ENCODE measurements around the gene ASGR1.

ASGR1 gene

DNA sequence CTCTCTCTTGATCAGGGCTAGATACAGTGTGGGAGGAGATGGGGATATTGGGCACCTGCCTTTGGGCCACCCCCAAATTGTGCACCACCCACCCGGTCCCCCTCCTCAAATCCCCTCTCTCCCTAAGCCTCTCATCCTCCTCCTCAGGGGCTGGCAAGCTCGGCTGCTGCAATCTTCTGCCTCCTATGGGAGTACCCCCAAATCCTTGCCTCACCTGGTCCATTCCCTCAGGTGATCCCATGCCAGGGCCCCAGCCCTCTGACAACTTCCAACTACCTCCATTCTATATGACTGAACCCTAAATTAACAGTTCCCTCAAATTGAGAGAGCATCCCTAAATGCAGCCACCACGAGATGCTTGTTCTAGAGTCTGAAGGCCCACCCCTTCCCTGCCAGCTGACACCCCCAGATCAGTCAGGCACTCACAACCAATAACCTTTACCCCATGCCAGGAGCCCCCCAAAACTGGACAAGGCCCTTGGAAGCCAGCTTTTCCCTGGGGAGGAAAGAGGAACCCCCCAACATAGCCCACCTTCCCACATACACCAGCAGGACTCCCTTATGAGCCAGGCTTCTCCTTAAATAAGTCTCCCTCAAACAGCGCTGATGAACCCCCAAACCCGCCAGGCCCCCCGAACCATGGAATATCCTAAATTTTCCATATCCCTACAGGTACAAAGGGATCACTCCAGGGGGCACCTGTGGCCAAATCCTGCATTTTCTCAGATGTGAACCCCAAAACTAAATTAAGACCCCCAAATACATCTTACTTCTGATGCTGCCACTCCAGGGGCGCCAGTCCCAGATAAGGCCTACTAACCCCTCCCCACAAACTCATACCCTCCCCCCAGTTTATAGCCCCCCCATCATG is 37.3 kb upstream of the ASGR1 start:
- no peak for DNase-seq (ENCODE audit: low spot score)

DNA sequence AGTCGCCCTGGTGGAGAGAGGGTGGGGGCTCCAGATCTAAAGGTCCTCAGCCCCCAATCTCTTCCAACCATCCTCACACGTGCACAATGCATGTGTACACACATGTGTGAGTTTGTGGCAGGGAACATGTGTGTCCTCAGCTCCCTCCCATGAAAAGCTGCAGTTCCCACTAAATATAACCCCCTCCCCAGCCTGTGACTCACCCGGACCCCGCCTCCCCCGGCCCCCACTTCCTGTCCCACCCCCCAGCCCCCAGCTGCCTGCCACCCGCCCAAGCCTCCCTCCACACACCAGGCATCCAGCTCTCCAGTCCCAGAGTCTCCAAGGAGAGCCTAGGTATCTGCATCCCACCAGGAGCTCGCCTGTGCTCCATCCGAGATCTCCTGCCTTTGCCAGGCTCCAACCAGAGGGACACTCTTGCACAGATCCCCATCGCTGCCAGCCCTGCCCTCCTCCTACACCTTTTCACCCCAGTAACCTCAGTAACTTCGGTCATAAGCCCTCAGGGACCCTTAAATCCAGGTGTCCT is 36.5 kb upstream of the ASGR1 start:
- no peak for DNase-seq (ENCODE audit: low spot score)

DNA sequence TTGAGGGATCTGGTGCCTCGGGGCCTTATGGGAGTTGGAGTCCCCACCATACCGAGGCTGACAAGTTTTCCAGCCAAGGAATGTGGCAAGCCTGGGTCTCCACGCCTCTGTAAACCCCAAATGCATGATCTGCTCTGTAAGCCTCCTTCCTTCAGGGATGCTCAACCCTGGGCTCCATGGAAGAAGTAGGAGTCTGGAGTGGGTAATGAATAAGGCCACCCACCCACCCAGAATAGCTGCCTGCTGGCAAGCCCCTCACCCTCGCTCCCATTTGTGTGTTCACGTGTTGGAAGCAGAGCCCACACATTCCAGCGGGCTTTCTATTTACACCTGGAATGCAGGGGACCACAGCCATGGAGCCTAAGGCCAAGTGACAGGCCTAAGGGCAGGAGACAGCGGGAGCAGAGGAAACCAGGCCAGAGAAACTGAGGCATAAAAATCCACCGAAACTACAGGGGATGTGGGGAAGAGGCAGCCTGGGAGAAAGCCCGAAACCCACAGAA is 36.0 kb upstream of the ASGR1 start:
- DNase-seq (ENCODE audit: low spot score), result no peak

DNA sequence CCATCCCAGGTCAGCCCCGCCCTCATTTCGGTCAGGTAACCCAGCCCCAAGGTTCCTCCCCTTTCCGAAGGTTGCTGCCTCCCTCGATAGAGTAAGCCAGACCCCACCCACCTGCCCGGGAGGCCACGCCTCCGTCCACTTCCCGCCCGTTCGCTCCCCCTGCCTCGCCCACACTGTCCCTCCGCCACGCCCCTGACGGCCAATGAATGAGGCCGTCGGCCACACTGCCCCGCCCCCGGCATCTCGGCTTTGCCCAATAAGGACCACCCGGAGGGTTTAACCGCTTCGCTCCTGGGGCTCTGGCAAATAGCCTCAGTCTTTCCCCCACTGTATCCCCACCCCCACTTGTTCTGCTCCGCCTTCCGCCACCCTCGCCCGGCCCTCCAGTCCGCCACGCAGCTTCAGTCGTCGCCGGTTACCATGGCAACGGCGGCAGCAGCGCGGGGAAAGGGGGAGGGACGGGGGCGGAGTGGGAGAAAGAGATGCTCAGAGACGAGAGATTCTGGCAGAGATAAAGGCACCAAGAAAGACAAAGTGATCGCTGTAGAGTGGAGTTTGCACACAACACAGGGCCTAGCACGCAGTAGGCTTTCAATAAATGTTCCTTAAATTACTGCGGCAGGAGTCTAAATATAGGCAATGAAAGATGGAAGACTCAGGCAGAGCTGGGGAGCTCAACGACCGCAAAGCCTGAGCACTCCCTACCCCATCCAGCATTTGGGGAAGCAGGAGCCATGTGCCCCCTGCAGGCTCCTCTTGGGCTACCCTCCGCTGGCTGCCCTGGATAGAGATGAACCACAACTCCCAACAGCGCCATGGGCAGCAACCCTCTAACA is 35.3 kb upstream of the ASGR1 start:
- peak; percentile 95 for DNase-seq (ENCODE audit: low spot score)

DNA sequence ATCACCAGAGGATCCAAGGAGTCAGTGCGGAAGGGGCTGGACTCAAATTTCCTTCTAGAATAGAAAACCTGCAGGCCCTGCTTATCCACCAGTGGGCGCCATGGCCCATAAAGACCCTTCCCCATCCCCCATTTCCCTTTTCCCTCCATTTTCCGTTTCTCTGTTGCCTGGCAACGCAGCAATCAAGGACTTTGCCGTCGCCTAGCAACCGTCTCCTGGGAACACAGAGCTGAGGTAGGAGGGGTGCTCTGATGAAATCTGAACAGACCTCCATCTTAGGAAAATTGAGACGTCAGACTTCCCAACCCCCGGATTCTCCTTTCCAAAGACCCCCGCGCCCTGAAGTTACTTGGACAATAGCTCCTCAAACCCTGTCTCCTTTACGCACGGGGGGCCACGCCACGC is 34.7 kb upstream of the ASGR1 start:
- no peak for DNase-seq (ENCODE audit: low spot score)

DNA sequence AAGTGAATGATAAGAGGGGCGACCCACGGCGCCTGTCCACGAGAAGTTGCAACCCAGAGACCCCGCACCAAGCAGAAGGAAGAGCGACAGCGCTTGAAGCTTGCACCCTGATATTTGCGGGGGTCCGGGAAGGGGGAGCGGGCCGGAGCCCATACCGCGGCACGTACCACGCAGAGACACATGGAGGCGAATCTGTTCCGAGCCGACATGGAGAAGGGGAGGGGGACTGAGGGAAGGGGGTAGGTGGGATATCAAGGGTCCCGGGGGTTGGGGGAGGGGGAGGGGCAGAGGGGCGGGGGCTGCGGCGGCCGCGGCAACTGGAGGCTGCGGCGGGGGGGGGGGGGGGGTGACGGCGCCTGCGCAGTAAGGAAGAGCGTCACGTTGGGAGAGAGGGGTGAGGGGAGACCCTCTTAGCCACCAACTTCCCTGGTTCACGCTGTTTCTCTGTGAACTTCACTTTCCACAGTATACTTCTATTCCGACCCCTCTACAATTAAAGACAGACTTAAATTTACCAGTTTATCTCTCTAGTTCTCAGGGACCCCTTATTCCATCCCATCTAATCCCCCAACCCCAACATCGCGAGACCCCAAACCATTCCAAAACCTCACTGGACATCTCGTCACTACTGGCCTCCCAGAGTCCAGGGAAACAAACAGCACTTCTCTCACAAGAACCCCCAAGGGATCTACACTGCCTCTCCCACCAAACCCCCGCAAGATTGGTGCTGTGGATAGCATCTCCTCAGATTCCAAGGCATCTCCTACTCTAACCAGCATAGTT is 32.5 kb upstream of the ASGR1 start:
- DNase-seq (ENCODE audit: low spot score), result no peak

DNA sequence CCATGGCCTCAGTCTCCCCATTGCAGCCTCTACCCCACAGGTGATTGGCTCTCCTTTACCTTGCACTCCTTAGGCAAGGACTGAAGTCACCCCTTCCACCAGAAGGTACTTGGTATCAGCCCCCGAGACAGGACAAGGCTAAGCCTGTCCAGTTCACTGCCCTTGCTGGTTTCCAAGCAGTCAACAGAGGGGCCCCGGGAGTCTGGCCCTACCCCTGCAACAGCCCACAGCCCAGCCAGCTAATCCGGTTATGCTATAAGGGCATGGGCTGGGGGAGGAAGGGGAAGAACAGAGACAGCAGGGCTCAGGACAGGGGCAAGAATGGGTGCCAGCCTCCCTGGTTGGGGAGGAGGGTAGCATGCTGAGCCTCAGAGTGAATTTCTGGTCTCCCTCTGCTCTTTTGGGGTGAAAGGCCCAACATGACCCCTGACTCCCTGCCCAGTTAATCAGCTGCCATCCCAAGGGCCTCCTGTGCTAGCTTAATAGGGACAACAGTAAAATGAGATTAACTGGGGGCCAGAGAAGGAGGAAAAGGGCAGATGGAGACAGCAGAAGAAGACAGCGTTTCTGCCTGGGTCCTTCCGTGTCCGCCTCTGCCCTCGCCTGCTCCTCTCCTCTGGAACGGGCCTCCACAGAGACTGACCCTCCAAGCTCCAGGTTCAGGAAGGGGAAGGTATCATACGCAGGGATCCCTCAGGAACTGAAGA is 29.7 kb upstream of the ASGR1 start:
- no peak for DNase-seq (ENCODE audit: low spot score)

DNA sequence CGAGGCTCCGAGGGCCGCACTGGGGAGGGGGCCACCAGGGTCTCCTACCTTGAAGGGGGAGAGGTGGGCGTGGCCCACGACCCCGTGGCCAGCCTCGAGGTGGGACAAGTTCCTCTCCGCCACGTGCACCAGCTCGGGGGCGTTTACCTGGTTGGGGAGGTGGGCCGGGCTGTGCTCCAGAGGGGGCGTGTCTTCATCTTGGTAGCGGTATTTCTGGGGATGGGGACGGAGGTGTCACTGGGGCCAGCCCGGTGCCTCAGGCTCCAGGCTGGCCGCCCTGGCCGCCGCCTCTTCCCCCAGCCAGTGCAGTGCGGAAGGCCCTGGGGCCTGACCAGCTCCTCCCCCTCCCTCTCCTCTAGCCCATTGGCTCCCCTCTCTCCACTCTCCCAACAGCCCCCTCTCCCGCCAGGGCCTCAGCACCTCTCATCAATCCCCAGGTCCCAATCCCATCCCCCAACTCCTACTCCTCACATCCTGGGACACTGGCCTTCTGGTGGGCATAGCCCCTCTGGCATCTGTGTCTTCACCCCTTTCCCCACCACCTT is 28.9 kb upstream of the ASGR1 start:
- no peak for DNase-seq (ENCODE audit: low spot score)

DNA sequence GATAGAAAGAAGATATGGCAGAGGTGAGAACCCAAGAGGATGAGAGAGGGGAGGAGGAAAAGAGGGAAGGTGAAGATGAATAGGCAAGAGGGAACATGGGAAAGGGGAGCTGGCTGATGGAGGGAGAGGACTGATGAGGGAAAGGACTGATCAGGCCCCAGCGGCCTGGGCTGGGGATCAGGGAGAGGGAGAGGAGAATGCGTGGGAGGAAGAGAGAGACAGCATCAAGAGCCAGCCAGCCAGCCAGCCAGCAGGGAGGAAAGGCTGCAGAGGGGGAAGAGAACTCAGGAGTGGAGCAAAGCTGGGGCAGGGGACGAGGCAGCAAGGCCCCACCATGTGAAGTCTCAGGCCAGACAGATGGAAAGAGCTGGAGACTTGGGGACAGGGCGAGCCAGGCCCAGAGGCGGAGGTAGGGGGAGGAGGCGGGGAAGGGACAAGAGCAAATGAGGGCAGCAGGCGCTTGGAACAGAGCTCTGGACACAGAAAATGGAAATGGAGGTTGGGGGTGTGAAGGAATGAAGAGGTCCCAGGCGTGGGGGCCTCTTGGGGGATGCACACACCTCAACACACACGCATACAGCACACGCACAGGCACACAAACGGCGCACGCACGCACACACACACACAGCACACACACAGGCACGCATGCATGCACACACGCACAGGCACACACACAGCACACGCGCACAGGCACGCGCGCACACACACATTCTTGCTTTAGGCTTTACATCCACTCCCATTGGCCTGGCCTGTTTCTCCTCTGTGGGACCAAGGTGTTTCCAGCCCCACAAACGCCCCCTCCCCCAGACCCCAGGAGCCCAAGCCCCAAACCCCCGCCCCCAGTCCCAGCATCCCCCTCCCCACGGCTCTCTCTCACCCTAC is 28.2 kb upstream of the ASGR1 start:
- no peak for DNase-seq (ENCODE audit: low spot score)

DNA sequence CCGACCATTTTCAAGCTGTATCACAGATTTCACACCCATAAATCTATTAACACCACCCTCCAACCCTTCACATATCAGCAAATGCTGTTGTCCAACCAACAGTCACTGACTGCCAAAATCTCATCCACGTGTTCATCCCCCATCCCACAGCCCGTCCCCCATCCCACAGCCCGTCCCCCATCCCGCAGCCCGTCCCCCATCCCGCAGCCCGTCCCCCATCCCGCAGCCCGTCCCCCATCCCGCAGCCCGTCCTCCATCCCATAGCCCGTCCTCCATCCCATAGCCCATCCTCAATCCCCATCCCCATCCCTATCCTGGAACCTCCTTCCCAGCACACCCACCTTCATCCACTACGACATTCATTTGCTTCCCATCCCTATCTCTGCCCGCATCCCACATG is 26.4 kb upstream of the ASGR1 start:
- no peak for DNase-seq (ENCODE audit: low spot score)

DNA sequence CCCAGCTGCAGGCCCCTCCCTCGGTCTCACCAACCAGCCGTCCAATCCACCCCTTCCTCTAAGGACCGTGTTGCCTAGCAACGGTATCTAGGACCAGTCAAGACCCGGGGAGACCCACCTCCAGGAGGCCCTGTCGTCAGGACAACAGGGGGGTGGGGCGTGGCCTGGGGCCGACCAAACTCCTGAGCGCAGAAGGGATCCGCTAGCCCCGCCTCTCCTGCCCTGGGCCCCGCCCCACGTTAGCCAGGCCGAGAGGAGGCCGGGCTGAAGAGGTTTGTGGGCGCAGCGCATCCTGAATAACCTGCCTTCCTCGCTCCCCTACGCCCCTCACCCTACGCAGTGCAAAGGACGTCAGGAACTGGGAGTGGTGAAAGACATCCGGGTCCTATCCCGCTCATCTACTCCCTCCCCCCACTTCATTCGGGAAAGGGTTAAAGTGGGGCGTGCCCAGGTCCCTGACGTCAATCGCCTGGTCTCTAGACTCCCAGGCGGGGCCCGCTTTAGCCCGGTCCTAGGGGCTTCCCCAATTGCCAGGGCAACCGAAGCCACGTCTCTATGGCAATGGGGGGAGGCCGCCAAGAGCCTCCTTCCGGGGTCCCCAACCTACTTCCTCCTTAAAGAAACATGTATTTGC is 25.8 kb upstream of the ASGR1 start:
- DNase-seq (ENCODE audit: low spot score), result peak; percentile 78

DNA sequence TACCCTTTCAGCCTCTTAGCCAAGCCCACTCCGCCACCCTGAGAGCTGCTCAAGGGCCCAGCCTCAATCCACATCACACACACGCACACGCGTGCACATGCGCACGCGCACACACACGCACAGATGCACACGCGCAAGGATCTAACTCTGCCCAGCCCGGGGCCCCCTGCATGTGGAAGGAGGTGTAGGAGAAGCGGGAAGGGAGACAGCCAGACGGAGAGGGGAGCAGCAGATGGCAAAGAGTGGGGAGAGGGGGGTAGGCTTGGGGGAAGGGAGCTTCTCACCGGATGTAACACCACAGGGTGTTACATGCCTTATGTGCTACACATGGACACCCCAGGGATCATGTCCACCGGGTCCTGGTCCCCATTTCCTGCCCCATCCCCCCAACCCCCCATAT is 25.2 kb upstream of the ASGR1 start:
- no peak for DNase-seq (ENCODE audit: low spot score)

DNA sequence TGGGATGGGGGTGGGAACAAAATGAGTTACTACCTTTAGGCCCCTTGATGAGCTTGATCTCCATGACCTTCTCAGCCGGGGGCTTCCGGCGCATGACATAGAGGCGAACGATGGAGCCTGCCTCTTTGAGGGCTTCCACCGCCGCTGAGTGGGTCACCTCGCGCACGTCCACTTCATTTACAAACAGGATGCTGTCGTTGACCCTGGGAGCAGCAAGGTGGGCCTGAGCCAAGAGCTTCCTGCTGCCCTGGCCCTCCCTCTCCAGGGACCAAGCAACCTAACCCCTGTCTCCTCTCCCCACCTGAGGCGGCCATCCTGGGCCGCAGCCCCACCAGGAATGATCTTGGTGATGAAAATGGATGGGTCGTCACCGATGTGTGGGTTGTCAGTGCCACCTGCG is 24.2 kb upstream of the ASGR1 start:
- no peak for DNase-seq (ENCODE audit: low spot score)

DNA sequence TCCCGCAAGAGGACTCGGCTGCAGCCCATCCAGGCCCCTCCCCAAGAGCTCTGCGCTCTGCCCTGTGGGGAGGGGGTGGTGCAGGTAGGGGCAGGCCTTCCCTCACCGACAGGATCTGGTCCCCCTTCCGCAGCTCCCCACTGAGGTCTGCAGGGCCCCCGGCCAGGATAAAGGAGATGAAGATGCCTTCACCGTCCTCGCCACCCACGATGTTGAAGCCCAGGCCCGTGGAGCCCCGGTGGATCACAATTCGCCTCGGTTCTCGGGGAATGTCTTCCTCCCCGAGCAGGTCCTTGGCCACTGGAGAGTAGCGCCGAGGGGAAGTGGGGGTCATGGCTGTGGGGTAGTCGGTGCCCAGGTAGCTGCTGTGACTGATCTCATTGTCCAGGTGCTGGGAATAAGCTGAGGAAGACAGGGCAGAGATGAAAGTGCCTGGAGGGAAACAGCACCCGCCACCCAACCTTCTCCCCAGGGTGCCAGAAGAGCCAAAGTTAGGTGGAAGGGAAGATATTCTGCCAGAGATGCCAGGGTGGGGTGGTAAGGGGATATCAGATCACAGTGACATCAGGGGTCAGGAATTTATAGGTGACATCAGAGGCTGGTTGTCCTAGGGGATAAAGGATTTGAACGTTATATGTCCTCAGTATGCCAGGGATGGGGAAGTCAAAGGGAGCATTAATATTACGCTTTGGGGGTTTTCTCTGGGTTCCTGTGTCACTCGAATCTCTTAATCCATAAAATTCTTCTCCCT is 17.7 kb upstream of the ASGR1 start:
- no peak for DNase-seq (ENCODE audit: low spot score)

DNA sequence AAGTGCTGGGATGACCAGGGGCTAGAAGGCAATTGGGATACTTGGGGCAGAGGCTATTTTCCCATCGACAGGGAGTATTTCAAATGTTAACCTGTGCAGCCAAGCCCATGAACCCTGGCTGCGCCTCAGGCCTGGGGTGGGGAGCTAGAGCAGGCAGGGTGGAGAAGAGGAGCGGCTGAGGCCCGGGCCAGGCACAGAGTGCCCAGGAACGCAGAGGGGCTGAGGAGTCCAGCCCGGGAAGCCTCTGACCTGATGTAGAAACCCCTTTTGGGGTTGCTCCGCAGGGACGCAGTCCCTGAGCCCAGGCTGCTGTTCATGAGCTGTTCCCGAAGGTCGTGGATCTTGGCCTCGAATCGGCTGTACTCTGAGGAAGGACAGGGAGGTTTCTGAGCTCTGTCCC is 16.8 kb upstream of the ASGR1 start:
- DNase-seq (ENCODE audit: low spot score), result no peak

DNA sequence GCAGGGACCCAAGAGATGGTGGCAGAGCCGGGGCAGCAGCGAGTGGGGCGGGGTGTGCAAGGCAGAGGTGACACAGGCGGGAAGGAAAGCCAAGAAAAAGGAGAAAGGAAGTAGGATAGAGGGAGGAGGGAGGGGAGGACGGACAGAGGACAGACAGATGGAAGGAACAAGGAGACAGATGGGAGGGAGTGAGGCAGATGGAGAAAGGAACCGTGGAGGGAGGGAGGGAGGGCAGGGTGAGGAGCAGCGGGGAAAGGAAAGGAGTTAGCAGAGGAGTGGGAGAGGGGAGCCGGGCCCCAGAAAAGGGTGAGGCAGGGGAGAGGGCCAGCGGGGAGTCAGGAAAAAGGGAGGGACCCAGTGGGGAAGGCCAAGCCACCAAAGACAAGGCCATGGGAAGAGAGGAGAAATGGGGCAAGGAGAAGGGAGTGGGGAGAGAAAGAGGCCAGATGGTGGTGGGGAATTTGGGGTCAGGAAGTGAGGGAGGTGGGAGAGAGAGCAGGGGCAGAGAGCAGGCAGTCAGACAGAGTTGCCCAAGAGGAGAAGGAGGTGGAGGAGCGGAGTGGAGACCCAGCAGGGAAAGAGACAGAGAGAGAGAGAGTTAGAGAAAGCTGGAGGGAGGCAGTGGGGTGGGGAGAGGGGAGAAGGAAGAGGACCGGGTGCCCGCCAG is 13.2 kb upstream of the ASGR1 start:
- no peak for DNase-seq (ENCODE audit: low spot score)

DNA sequence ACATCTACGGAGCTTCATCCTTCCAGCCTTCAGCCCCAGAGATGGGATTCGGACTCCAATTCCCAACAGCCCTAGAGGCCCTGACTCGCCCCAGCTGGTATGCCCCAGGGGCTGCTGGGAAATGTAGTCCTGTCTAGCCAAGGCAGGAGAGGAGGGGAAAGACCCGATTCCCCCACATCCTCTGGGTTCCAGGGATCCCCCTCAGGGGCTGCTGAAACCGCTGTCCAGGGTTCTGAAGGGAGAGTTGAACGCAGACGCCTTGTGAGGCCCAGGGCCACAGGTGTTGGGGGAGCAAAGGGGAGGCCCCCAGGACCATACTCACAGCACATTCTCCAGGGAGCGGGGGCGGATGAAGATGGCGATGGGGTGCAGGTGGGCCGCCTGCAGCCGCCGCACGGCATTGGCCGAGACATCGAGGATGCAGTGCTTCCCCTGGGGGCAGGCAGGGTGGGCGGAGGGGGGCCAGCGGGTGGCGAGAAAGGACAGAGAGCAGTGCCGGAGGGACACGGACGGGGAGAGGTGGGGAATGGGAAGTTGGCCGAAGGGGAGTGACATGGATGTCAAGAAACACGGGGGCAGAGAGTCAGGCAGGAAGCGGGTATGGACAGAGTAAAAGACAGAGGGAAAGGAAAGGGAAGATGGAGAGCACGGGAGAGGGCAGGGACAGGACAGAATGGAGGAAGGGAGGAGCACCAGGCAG is 12.6 kb upstream of the ASGR1 start:
- no peak for DNase-seq (ENCODE audit: low spot score)

DNA sequence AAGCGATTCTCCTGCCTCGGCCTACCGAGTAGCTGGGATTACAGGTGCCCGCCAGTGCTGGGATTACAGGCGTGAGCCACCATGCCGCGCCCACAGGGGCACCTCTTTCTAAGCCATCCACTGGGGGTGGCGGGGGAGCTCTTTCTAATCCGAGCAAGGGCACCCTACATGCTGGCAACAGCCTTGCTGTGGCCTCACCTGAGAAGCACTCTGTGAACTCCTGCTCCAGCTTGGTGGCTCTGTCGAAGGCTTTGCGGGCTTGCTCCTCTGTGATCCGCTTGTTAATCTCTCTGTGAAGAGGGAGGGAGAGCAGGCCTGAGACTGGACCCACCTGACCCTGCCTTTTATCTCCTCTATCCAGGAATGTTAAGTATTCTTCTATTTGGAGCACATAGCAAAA is 11.9 kb upstream of the ASGR1 start:
- DNase-seq (ENCODE audit: low spot score), result no peak
